HEK293 (cell line): ENCODE results near the gene HOXB1.

ENCODE experiments used
- GLI4 ChIP-seq: fragments of 450-650 bp; formaldehyde crosslinking; IDR thresholded peaks from 2 replicates; pipeline ENCODE4 v1.5.1; 2016; ENCODE audit warnings: missing biosample characterization, missing genetic modification characterization
- KLF16 ChIP-seq: fragments of 450-650 bp; formaldehyde crosslinking; IDR thresholded peaks from 2 replicates; pipeline ENCODE4 v1.5.1; 2017; ENCODE audit warnings: missing biosample characterization, missing genetic modification characterization
- OSR2 ChIP-seq: fragments of 450-650 bp; formaldehyde crosslinking; IDR thresholded peaks from 2 replicates; pipeline ENCODE4 v1.5.1; 2016; ENCODE audit warnings: missing biosample characterization, missing genetic modification characterization
- SCRT1 ChIP-seq: fragments of 450-650 bp; formaldehyde crosslinking; IDR thresholded peaks from 2 replicates; pipeline ENCODE4 v1.5.1; 2016; ENCODE audit warnings: missing biosample characterization, missing genetic modification characterization, borderline replicate concordance
- YY1 ChIP-seq: fragments of 450-650 bp; formaldehyde crosslinking; IDR thresholded peaks from 2 replicates; pipeline ENCODE4 v1.5.1; 2018; ENCODE audit warnings: missing biosample characterization, missing genetic modification characterization
- ZBTB7A ChIP-seq: fragments of 450-650 bp; formaldehyde crosslinking; IDR thresholded peaks from 2 replicates; pipeline ENCODE4 v1.5.1; 2016; ENCODE audit warnings: low read depth, missing biosample characterization, missing genetic modification characterization
- ZNF302 ChIP-seq: fragments of 450-650 bp; formaldehyde crosslinking; IDR thresholded peaks from 2 replicates; pipeline ENCODE4 v1.5.1; 2016; ENCODE audit warnings: missing biosample characterization, missing genetic modification characterization, low read depth
- ZNF555 ChIP-seq: fragments of 450-650 bp; formaldehyde crosslinking; conservative IDR thresholded peaks from 2 replicates; pipeline ENCODE4 v1.5.1; 2017; ENCODE audit warnings: missing biosample characterization, mild to moderate bottlenecking, missing genetic modification characterization, inconsistent platforms
- ZNF658 ChIP-seq: fragments of 450-650 bp; formaldehyde crosslinking; IDR thresholded peaks from 2 replicates; pipeline ENCODE4; 2016; ENCODE audit warnings: missing biosample characterization, missing genetic modification characterization
- ZNF777 ChIP-seq: fragments of 450-650 bp; formaldehyde crosslinking; IDR thresholded peaks from 2 replicates; pipeline ENCODE4 v1.5.1; 2017; ENCODE audit warnings: missing biosample characterization, missing genetic modification characterization, borderline replicate concordance
- TF ChIP-seq, protein P1 (sequence below): fragments of 450-650 bp; formaldehyde crosslinking; IDR thresholded peaks from 2 replicates; pipeline ENCODE4 v1.5.1; 2016; ENCODE audit warnings: missing biosample characterization, missing genetic modification characterization
- TF ChIP-seq, protein P2 (sequence below): fragments of 450-650 bp; formaldehyde crosslinking; IDR thresholded peaks from 2 replicates; pipeline ENCODE4 v1.5.1; 2017; ENCODE audit warnings: missing biosample characterization, missing genetic modification characterization
- TF ChIP-seq, protein P3 (sequence below): fragments of 450-650 bp; formaldehyde crosslinking; IDR thresholded peaks from 2 replicates; pipeline ENCODE4 v1.5.1; 2017; ENCODE audit warnings: missing biosample characterization, missing genetic modification characterization
- TF ChIP-seq, protein P4 (sequence below): fragments of 450-650 bp; IDR thresholded peaks from 2 replicates; pipeline ENCODE4 v1.5.1; 2018; ENCODE audit warnings: missing biosample characterization, mild to moderate bottlenecking, missing genetic modification characterization

DNA sequence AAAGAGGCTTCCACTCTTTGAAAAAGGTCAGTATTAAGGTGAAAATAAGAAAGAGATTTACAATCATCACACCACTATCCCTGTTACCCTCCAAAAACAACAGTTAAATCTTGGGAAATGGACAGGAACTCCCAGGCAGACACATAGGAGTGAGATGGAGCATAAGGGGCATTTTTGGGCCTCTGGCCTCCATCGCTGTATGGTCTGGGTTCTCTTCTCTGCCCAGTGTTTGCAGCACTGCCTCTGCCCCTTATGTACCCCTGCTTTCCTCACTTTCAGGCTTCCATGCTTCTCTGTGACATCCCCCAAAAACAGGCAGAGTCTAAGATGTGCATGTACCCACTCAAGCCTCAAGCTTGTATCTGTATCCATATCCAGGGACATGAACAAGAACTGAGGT is 14.7 kb upstream of the HOXB1 start:
- TF ChIP-seq, protein P1, sequence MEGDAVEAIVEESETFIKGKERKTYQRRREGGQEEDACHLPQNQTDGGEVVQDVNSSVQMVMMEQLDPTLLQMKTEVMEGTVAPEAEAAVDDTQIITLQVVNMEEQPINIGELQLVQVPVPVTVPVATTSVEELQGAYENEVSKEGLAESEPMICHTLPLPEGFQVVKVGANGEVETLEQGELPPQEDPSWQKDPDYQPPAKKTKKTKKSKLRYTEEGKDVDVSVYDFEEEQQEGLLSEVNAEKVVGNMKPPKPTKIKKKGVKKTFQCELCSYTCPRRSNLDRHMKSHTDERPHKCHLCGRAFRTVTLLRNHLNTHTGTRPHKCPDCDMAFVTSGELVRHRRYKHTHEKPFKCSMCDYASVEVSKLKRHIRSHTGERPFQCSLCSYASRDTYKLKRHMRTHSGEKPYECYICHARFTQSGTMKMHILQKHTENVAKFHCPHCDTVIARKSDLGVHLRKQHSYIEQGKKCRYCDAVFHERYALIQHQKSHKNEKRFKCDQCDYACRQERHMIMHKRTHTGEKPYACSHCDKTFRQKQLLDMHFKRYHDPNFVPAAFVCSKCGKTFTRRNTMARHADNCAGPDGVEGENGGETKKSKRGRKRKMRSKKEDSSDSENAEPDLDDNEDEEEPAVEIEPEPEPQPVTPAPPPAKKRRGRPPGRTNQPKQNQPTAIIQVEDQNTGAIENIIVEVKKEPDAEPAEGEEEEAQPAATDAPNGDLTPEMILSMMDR, result no peak
- TF ChIP-seq, protein P2, sequence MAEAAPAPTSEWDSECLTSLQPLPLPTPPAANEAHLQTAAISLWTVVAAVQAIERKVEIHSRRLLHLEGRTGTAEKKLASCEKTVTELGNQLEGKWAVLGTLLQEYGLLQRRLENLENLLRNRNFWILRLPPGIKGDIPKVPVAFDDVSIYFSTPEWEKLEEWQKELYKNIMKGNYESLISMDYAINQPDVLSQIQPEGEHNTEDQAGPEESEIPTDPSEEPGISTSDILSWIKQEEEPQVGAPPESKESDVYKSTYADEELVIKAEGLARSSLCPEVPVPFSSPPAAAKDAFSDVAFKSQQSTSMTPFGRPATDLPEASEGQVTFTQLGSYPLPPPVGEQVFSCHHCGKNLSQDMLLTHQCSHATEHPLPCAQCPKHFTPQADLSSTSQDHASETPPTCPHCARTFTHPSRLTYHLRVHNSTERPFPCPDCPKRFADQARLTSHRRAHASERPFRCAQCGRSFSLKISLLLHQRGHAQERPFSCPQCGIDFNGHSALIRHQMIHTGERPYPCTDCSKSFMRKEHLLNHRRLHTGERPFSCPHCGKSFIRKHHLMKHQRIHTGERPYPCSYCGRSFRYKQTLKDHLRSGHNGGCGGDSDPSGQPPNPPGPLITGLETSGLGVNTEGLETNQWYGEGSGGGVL (tag by site-specific recombination), result no peak
- TF ChIP-seq SCRT1 (tag by site-specific recombination) (no peak), ZBTB7A (tag by site-specific recombination) (no peak), KLF16 (tag by site-specific recombination) (no peak), YY1 (no peak), ZNF555 (tag by site-specific recombination) (no peak), ZNF777 (tag by site-specific recombination) (no peak), ZNF302 (no peak), ZNF658 (no peak), OSR2 (tag by site-specific recombination) (no peak), GLI4 (tag by site-specific recombination) (no peak)
- TF ChIP-seq, protein P3, sequence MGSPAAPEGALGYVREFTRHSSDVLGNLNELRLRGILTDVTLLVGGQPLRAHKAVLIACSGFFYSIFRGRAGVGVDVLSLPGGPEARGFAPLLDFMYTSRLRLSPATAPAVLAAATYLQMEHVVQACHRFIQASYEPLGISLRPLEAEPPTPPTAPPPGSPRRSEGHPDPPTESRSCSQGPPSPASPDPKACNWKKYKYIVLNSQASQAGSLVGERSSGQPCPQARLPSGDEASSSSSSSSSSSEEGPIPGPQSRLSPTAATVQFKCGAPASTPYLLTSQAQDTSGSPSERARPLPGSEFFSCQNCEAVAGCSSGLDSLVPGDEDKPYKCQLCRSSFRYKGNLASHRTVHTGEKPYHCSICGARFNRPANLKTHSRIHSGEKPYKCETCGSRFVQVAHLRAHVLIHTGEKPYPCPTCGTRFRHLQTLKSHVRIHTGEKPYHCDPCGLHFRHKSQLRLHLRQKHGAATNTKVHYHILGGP (tag by site-specific recombination), result no peak
- TF ChIP-seq, protein P4, sequence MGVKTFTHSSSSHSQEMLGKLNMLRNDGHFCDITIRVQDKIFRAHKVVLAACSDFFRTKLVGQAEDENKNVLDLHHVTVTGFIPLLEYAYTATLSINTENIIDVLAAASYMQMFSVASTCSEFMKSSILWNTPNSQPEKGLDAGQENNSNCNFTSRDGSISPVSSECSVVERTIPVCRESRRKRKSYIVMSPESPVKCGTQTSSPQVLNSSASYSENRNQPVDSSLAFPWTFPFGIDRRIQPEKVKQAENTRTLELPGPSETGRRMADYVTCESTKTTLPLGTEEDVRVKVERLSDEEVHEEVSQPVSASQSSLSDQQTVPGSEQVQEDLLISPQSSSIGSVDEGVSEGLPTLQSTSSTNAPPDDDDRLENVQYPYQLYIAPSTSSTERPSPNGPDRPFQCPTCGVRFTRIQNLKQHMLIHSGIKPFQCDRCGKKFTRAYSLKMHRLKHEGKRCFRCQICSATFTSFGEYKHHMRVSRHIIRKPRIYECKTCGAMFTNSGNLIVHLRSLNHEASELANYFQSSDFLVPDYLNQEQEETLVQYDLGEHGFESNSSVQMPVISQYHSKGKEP, result no peak
